HepG2 (cell line): ENCODE results near the gene SCGB1C1. TPM values are rescaled to one million over a fixed set of nuclear protein-coding genes. Genes with fewer than 3 reads are reported as not detected.

Source experiments
- ARNTL ChIP-seq: sonication (generic); formaldehyde crosslinking; IDR thresholded peaks from 2 replicates; pipeline ENCODE4 v1.4.0; 2020; ENCODE audit warnings: mild to moderate bottlenecking, missing genetic modification reagents
- ATF2 ChIP-seq: sonication (generic); formaldehyde crosslinking; IDR thresholded peaks from 2 replicates; pipeline ENCODE4 v1.4.0; 2020; ENCODE audit warnings: missing genetic modification reagents
- GTF3A ChIP-seq: sonication (generic); formaldehyde crosslinking; conservative IDR thresholded peaks from 2 replicates; pipeline ENCODE4 v1.4.0; 2020; ENCODE audit warnings: mild to moderate bottlenecking, missing genetic modification reagents
- HNRNPH1 ChIP-seq: fragments of 200-400 bp; formaldehyde crosslinking; optimal IDR thresholded peaks from 2 replicates; pipeline ENCODE3; 2017; ENCODE audit warnings: mild to moderate bottlenecking, low read depth, low read length
- HOXA9 ChIP-seq: sonication (generic); formaldehyde crosslinking; IDR thresholded peaks from 2 replicates; pipeline ENCODE4 v1.8.1; 2022; ENCODE audit warnings: missing genetic modification reagents, mild to moderate bottlenecking, moderate library complexity, borderline replicate concordance
- KMT2A ChIP-seq: sonication (generic); formaldehyde crosslinking; IDR thresholded peaks from 2 replicates; pipeline ENCODE4 v1.4.0; 2020; ENCODE audit warnings: missing genetic modification reagents
- MXD1 ChIP-seq: sonication (generic); formaldehyde crosslinking; IDR thresholded peaks from 2 replicates; pipeline ENCODE4 v1.4.0; 2020; ENCODE audit warnings: mild to moderate bottlenecking, missing genetic modification reagents
- SMAD9 ChIP-seq: sonication (generic); formaldehyde crosslinking; IDR thresholded peaks from 2 replicates; pipeline ENCODE4 v1.5.1; 2020; ENCODE audit warnings: mild to moderate bottlenecking, missing genetic modification reagents
- SSRP1 ChIP-seq: IDR thresholded peaks from 2 replicates; pipeline ENCODE4 v1.6.1; 2016; ENCODE audit warnings: control low read depth
- UBTF ChIP-seq: sonication (generic); formaldehyde crosslinking; IDR thresholded peaks from 2 replicates; pipeline ENCODE4 v1.4.0; 2020; ENCODE audit warnings: mild to moderate bottlenecking, missing genetic modification reagents
- ZNF468 ChIP-seq: sonication (generic); formaldehyde crosslinking; IDR thresholded peaks from 2 replicates; pipeline ENCODE4 v1.8.0; 2022; ENCODE audit warnings: mild to moderate bottlenecking, moderate library complexity, missing genetic modification reagents
- polyA plus RNA-seq, 8 experiments: library from polyadenylated mRNA; depleted of rRNA in 3 of 8; stranded (reverse) in 7 of 8; unstranded in 1 of 8; fragments of >200 nt; fragmentation: Illumina TruSeq in 4 of 8; extraction: Trizol in 4 of 8; gene quantifications; 2 replicates each; pipeline versions ENCODE4 v1.2.1 to v1.2.3, GENCODE V29; 2011 to 2016; ENCODE audit warnings: low read depth in 4 of 8, missing spikeins in 1 of 8, mixed read lengths in 1 of 8; ENCODE audit not compliant: insufficient read depth in 1 of 8
- total RNA-seq, 5 experiments: library from RNA; depleted of rRNA; stranded (reverse); fragments of >200 nt; fragmentation: Illumina TruSeq; extraction: Trizol; gene quantifications; 2 replicates each; pipeline ENCODE4 v1.2.3, GENCODE V29; 2016; ENCODE audit warnings: low read depth in 1 of 5
- TF ChIP-seq, protein P1 (sequence below): sonication (generic); formaldehyde crosslinking; IDR thresholded peaks from 2 replicates; pipeline ENCODE4 v1.5.0; 2020; ENCODE audit warnings: mild to moderate bottlenecking, missing genetic modification reagents, borderline replicate concordance
- TF ChIP-seq, protein P2 (sequence below): sonication (generic); formaldehyde crosslinking; conservative IDR thresholded peaks from 2 replicates; pipeline ENCODE4 v1.4.0; 2020; ENCODE audit warnings: missing genetic modification reagents
- TF ChIP-seq, protein P3 (sequence below): sonication (generic); formaldehyde crosslinking; IDR thresholded peaks from 2 replicates; pipeline ENCODE4 v1.5.0; 2020; ENCODE audit warnings: missing genetic modification reagents
- TF ChIP-seq, protein P4 (sequence below): sonication (generic); formaldehyde crosslinking; IDR thresholded peaks from 2 replicates; pipeline ENCODE4 v1.4.0; 2020; ENCODE audit warnings: missing genetic modification reagents, low read depth, mild to moderate bottlenecking, borderline replicate concordance

Gene SCGB1C1
- total and polyA plus RNA-seq, 2 of the 13 experiments (the other 11 are each of a cell fraction or from before 2014, with no cell fraction given), result not detected

GRCh38 chr11:207208-207862, 14.5 kb downstream of the SCGB1C1 start, which contains the start of the genes BET1L and RIC8A (continued):
- TF ChIP-seq, protein P1, sequence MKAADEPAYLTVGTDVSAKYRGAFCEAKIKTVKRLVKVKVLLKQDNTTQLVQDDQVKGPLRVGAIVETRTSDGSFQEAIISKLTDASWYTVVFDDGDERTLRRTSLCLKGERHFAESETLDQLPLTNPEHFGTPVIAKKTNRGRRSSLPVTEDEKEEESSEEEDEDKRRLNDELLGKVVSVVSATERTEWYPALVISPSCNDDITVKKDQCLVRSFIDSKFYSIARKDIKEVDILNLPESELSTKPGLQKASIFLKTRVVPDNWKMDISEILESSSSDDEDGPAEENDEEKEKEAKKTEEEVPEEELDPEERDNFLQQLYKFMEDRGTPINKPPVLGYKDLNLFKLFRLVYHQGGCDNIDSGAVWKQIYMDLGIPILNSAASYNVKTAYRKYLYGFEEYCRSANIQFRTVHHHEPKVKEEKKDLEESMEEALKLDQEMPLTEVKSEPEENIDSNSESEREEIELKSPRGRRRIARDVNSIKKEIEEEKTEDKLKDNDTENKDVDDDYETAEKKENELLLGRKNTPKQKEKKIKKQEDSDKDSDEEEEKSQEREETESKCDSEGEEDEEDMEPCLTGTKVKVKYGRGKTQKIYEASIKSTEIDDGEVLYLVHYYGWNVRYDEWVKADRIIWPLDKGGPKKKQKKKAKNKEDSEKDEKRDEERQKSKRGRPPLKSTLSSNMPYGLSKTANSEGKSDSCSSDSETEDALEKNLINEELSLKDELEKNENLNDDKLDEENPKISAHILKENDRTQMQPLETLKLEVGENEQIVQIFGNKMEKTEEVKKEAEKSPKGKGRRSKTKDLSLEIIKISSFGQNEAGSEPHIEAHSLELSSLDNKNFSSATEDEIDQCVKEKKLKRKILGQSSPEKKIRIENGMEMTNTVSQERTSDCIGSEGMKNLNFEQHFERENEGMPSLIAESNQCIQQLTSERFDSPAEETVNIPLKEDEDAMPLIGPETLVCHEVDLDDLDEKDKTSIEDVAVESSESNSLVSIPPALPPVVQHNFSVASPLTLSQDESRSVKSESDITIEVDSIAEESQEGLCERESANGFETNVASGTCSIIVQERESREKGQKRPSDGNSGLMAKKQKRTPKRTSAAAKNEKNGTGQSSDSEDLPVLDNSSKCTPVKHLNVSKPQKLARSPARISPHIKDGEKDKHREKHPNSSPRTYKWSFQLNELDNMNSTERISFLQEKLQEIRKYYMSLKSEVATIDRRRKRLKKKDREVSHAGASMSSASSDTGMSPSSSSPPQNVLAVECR, result peak; percentile 98
- TF ChIP-seq ZNF468 (peak; percentile 86; the same call in 1 of the 2 replicates), HOXA9 (no peak), SSRP1 (CRISPR knock-in tag) (no peak), UBTF (CRISPR knock-in tag) (peak; percentile 76), GTF3A (CRISPR knock-in tag) (peak; percentile 86; the same call in 1 of the 2 replicates), ATF2 (CRISPR knock-in tag) (peak; percentile 12; the same call in 1 of the 2 replicates), ARNTL (CRISPR knock-in tag) (peak; percentile 61; the same call in 1 of the 2 replicates), SMAD9 (CRISPR knock-in tag) (0 out of 2 replicates have a peak, but pooled peaks have one; percentile 4), KMT2A (CRISPR knock-in tag) (peak; percentile 75; the same call in 1 of the 2 replicates), HNRNPH1 (peak; percentile 59), MXD1 (CRISPR knock-in tag) (peak; percentile 91; the same call in 1 of the 2 replicates)
- TF ChIP-seq, protein P2, sequence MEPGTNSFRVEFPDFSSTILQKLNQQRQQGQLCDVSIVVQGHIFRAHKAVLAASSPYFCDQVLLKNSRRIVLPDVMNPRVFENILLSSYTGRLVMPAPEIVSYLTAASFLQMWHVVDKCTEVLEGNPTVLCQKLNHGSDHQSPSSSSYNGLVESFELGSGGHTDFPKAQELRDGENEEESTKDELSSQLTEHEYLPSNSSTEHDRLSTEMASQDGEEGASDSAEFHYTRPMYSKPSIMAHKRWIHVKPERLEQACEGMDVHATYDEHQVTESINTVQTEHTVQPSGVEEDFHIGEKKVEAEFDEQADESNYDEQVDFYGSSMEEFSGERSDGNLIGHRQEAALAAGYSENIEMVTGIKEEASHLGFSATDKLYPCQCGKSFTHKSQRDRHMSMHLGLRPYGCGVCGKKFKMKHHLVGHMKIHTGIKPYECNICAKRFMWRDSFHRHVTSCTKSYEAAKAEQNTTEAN (CRISPR knock-in tag), result peak; percentile 54; the same call in 1 of the 2 replicates
- TF ChIP-seq, protein P3, sequence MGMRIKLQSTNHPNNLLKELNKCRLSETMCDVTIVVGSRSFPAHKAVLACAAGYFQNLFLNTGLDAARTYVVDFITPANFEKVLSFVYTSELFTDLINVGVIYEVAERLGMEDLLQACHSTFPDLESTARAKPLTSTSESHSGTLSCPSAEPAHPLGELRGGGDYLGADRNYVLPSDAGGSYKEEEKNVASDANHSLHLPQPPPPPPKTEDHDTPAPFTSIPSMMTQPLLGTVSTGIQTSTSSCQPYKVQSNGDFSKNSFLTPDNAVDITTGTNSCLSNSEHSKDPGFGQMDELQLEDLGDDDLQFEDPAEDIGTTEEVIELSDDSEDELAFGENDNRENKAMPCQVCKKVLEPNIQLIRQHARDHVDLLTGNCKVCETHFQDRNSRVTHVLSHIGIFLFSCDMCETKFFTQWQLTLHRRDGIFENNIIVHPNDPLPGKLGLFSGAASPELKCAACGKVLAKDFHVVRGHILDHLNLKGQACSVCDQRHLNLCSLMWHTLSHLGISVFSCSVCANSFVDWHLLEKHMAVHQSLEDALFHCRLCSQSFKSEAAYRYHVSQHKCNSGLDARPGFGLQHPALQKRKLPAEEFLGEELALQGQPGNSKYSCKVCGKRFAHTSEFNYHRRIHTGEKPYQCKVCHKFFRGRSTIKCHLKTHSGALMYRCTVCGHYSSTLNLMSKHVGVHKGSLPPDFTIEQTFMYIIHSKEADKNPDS (CRISPR knock-in tag), result peak; percentile 43; the same call in 1 of the 2 replicates
- TF ChIP-seq, protein P4, sequence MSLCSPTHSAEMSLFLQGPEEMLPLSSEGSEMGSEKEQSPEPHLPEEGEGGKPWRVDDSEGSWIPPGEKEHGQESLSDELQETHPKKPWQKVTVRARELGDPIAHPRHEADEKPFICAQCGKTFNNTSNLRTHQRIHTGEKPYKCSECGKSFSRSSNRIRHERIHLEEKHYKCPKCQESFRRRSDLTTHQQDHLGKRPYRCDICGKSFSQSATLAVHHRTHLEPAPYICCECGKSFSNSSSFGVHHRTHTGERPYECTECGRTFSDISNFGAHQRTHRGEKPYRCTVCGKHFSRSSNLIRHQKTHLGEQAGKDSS (CRISPR knock-in tag), result peak; percentile 76
